H9 (cell line): ENCODE results near the gene LSM7. TPM values are rescaled to one million over a fixed set of nuclear protein-coding genes. Genes with fewer than 3 reads are reported as not detected.

ENCODE experiments used
- DNase-seq: peaks from one replicate; pipeline ENCODE4 v3.0.0-alpha.2; 2017
- H2AFZ ChIP-seq: one replicate; pipeline ENCODE4 v1.6.1; 2013; ENCODE audit warnings: mild to moderate bottlenecking, low read length, control low read depth, moderate library complexity
- H2AK5ac ChIP-seq: 2 replicates; pipeline ENCODE4 v1.6.1; 2013; ENCODE audit warnings: low read length, control low read depth, mixed read lengths; ENCODE audit not compliant: insufficient read length
- H2BK120ac ChIP-seq: one replicate; pipeline ENCODE4 v1.6.1; 2013; ENCODE audit warnings: low read depth, mild to moderate bottlenecking, low read length, control low read depth, inconsistent platforms; ENCODE audit not compliant: poor library complexity, severe bottlenecking
- H2BK12ac ChIP-seq: 2 replicates; pipeline ENCODE4 v1.6.1; 2013; ENCODE audit warnings: low read length, control low read depth, mixed read lengths, low read depth; ENCODE audit not compliant: insufficient read length
- H2BK15ac ChIP-seq: 2 replicates; pipeline ENCODE4 v1.6.1; 2013; ENCODE audit warnings: low read depth, low read length, control low read depth
- H2BK20ac ChIP-seq: one replicate; pipeline ENCODE4 v1.6.1; 2013; ENCODE audit warnings: low read depth, mild to moderate bottlenecking, low read length, control low read depth, inconsistent platforms; ENCODE audit not compliant: poor library complexity, severe bottlenecking
- H2BK5ac ChIP-seq: 2 replicates; pipeline ENCODE4 v1.6.1; 2013; ENCODE audit warnings: low read length, control low read depth, mixed read lengths; ENCODE audit not compliant: insufficient read length
- H3K14ac ChIP-seq: 2 replicates; pipeline ENCODE4 v1.6.1; 2013; ENCODE audit warnings: low read length, control low read depth; ENCODE audit not compliant: insufficient read depth
- H3K18ac ChIP-seq: 2 replicates; pipeline ENCODE4 v1.6.1; 2013; ENCODE audit warnings: low read depth, mild to moderate bottlenecking, mixed read lengths, low read length, control low read depth; ENCODE audit not compliant: insufficient read length
- H3K23ac ChIP-seq: 2 replicates; pipeline ENCODE4 v1.6.1; 2013; ENCODE audit warnings: low read length, control low read depth, mixed read lengths, low read depth; ENCODE audit not compliant: insufficient read length
- H3K23me2 ChIP-seq: 2 replicates; pipeline ENCODE4 v1.6.1; 2013; ENCODE audit warnings: low read depth, mild to moderate bottlenecking, mixed read lengths, low read length, control low read depth; ENCODE audit not compliant: insufficient read length, poor library complexity, severe bottlenecking
- H3K27ac ChIP-seq: 2 replicates; pipeline ENCODE4 v1.5.1; 2013; ENCODE audit warnings: low read length, control low read depth, mixed read lengths, low read depth; ENCODE audit not compliant: insufficient read length
- H3K27me3 ChIP-seq: 2 replicates; pipeline ENCODE4 v1.6.1; 2013; ENCODE audit warnings: low read length, control low read depth, inconsistent platforms; ENCODE audit not compliant: insufficient read depth
- H3K4ac ChIP-seq: 2 replicates; pipeline ENCODE4 v1.6.1; 2013; ENCODE audit warnings: low read depth, mild to moderate bottlenecking, control low read depth, inconsistent platforms, low read length, moderate library complexity
- H3K4me1 ChIP-seq: 2 replicates; pipeline ENCODE4 v1.6.1; 2013; ENCODE audit warnings: low read length, control low read depth, inconsistent platforms; ENCODE audit not compliant: insufficient read depth
- H3K4me2 ChIP-seq: 2 replicates; pipeline ENCODE4 v1.6.1; 2013; ENCODE audit warnings: low read length, control low read depth, mixed read lengths; ENCODE audit not compliant: insufficient read length, insufficient read depth
- H3K56ac ChIP-seq: 2 replicates; pipeline ENCODE4 v1.6.1; 2013; ENCODE audit warnings: low read depth, mild to moderate bottlenecking, mixed read lengths, low read length, control low read depth; ENCODE audit not compliant: insufficient read length
- H3K79me1 ChIP-seq: 2 replicates; pipeline ENCODE4 v1.6.1; 2013; ENCODE audit warnings: low read depth, mild to moderate bottlenecking, moderate library complexity, low read length, control low read depth, inconsistent platforms; ENCODE audit not compliant: insufficient read depth, poor library complexity, severe bottlenecking
- H3K79me2 ChIP-seq: 2 replicates; pipeline ENCODE4 v1.6.1; 2013; ENCODE audit warnings: low read length, control low read depth, inconsistent platforms; ENCODE audit not compliant: insufficient read depth
- H3K9ac ChIP-seq: 2 replicates; pipeline ENCODE4 v1.6.1; 2013; ENCODE audit warnings: low read length, control low read depth, mixed read lengths; ENCODE audit not compliant: insufficient read length; ENCODE audit errors: extremely low read depth
- H3K9me3 ChIP-seq: one replicate; pipeline ENCODE4 v1.6.1; 2013; ENCODE audit warnings: low read depth, low read length, inconsistent platforms; ENCODE audit not compliant: control insufficient read depth
- H3T11ph ChIP-seq: one replicate; pipeline ENCODE4 v1.6.1; 2013; ENCODE audit warnings: mild to moderate bottlenecking, low read length, control low read depth, inconsistent platforms
- H4K20me1 ChIP-seq: one replicate; pipeline ENCODE4 v1.6.1; 2013; ENCODE audit not compliant: control insufficient read depth, insufficient read length, insufficient read depth
- H4K5ac ChIP-seq: 2 replicates; pipeline ENCODE4 v1.6.1; 2013; ENCODE audit warnings: low read depth, mild to moderate bottlenecking, mixed read lengths, low read length, control low read depth; ENCODE audit not compliant: insufficient read length
- H4K8ac ChIP-seq: replicated peaks from 2 replicates; pipeline ENCODE4 v1.6.1; 2013; ENCODE audit warnings: low read length, control low read depth, mixed read lengths, low read depth; ENCODE audit not compliant: insufficient read length
- H4K91ac ChIP-seq: 2 replicates; pipeline ENCODE4 v1.6.1; 2013; ENCODE audit warnings: low read depth, mild to moderate bottlenecking, moderate library complexity, mixed read lengths, low read length, control low read depth; ENCODE audit not compliant: insufficient read length
- H3K27ac Mint-ChIP-seq, 3 experiments: 2 replicates in 2 of 3; 3 replicates in 1 of 3; pipeline ENCODE4 v1.8.0; 2020 to 2021; ENCODE audit warnings: mixed read lengths in 3 of 3, mild to moderate bottlenecking in 1 of 3, moderate library complexity in 1 of 3
- H3K27me3 Mint-ChIP-seq: 2 replicates; pipeline ENCODE4 v1.8.0; 2021; ENCODE audit warnings: low read depth, mild to moderate bottlenecking, moderate library complexity, mixed read lengths
- H3K36me3 Mint-ChIP-seq, 3 experiments: 2 replicates in 2 of 3; 3 replicates in 1 of 3; pipeline ENCODE4 v1.8.0; 2020 to 2021; ENCODE audit warnings: low read depth in 3 of 3, mixed read lengths in 3 of 3; ENCODE audit not compliant: insufficient read depth in 1 of 3
- H3K4me1 Mint-ChIP-seq, 2 experiments: 2 replicates each; pipeline ENCODE4 v1.8.0; 2020; ENCODE audit warnings: mixed read lengths in 2 of 2
- H3K4me3 Mint-ChIP-seq, 2 experiments: 2 replicates in 1 of 2; 3 replicates in 1 of 2; pipeline ENCODE4 v1.8.0; 2020 to 2021; ENCODE audit warnings: mild to moderate bottlenecking in 2 of 2, mixed read lengths in 2 of 2, moderate library complexity in 1 of 2
- H3K9me3 Mint-ChIP-seq, 2 experiments: 2 replicates in 1 of 2; 3 replicates in 1 of 2; pipeline ENCODE4 v1.8.0; 2020; ENCODE audit warnings: mild to moderate bottlenecking in 2 of 2, mixed read lengths in 2 of 2, moderate library complexity in 1 of 2
- WGBS: extraction: QIAGEN DNeasy Blood & Tissue Kit; methylation state at CpG from one replicate; pipeline ENCODE4 v1.1.7; 2013; ENCODE audit warnings: missing lambda C conversion rate, low lambda C conversion rate, mixed read lengths; ENCODE audit not compliant: insufficient read length; ENCODE audit errors: extremely low coverage; 5-methylcytosine and 5-hydroxymethylcytosine counted together
- total RNA-seq: library from RNA; stranded (reverse); gene quantifications from 2 replicates; pipeline ENCODE4 v1.2.1, GENCODE V29; 2021
- TF ChIP-seq, protein P1 (sequence below): fragments of 200-600 bp; sonication (generic); conservative IDR thresholded peaks from 3 replicates; pipeline ENCODE4 v1.8.0; 2021; ENCODE audit warnings: antibody characterized with exemption, mild to moderate bottlenecking

The LSM7 gene
- total RNA-seq, 1 experiment from 2014 or later: 187 TPM

DNA sequence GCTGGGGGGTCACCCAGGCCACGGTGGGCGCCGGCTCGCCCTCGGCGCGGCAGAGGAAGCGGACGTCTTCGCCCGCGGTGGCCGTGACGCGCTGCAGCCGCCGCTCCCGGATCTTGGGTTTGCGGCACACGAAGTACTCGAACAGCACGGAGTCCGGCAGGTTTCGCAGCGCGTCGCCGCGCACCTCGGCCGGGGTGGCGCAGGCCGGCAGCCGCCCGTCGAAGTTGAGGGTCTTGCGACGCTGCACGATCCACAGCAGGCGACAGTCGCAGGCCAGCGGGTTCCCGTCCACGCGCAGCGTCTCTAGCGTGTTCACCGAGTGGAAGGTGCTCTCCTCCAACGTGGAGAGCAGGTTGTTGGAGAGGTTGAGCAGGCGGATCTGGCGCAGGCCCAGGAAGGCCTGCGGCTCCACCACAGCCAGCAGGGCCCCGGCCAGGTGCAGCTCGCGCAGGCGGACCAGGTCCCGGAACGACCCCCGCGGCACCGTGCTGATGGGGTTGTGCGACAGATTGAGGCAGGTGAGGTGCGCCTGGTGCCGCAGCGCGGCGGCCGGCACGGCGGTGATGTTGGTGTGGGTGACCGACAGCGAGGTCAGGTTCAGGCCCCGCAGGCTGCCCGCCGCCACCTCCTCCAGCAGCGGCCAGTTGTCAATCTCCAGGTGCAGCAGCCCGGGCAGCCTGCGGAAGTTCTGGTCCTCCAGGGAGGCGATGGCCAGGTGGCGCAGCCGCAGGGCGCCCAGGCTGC, 37.8 kb downstream of the LSM7 start:
- H3K56ac ChIP-seq: no peak overlapping the region
- H3K9ac ChIP-seq: no peak overlapping the region
- H3K4ac ChIP-seq: no peak overlapping the region
- no peaks in the 10 kb centered on the region for H3K79me1 ChIP-seq
- H2BK5ac ChIP-seq: no peak overlapping the region
- Mint-ChIP-seq H3K36me3 (peaks cover 0 to 7% (median 4%) of the 10 kb centered on the region in 3 experiments; a peak in 3 of 7 replicates), H3K9me3 (peaks cover 5 to 6% of the 10 kb centered on the region in 2 experiments; a peak in 3 of 5 replicates), H3K4me1 (peaks cover 7 to 21% of the 10 kb centered on the region in 2 experiments; a peak in 3 of 4 replicates), H3K4me3 (peak overlapping the region; percentile 42 to 64; a peak in 3 of 5 replicates), H3K27me3 (peaks cover 95% of the 10 kb centered on the region), H3K27ac (no peak overlapping the region)
- peaks cover 35% of the 10 kb centered on the region; the same call in 1 of the 2 replicates for H3K27me3 ChIP-seq
- H3K9me3 ChIP-seq: no peaks in the 10 kb centered on the region
- H4K8ac ChIP-seq: no peak overlapping the region
- no peaks in the 10 kb centered on the region for H3K23me2 ChIP-seq
- no peak overlapping the region for H3K27ac ChIP-seq
- TF ChIP-seq, protein P1, sequence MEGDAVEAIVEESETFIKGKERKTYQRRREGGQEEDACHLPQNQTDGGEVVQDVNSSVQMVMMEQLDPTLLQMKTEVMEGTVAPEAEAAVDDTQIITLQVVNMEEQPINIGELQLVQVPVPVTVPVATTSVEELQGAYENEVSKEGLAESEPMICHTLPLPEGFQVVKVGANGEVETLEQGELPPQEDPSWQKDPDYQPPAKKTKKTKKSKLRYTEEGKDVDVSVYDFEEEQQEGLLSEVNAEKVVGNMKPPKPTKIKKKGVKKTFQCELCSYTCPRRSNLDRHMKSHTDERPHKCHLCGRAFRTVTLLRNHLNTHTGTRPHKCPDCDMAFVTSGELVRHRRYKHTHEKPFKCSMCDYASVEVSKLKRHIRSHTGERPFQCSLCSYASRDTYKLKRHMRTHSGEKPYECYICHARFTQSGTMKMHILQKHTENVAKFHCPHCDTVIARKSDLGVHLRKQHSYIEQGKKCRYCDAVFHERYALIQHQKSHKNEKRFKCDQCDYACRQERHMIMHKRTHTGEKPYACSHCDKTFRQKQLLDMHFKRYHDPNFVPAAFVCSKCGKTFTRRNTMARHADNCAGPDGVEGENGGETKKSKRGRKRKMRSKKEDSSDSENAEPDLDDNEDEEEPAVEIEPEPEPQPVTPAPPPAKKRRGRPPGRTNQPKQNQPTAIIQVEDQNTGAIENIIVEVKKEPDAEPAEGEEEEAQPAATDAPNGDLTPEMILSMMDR: no peak
- H2AFZ ChIP-seq: no peak overlapping the region
- H2AK5ac ChIP-seq: no peak overlapping the region
- no peak overlapping the region for H2BK120ac ChIP-seq
- no peak overlapping the region for H3K23ac ChIP-seq
- no peaks in the 10 kb centered on the region for H4K20me1 ChIP-seq
- no peak overlapping the region; the same call in 1 of the 2 replicates for H3K14ac ChIP-seq
- H3K4me2 ChIP-seq: peak overlapping the region; percentile 65
- DNase-seq: peak; percentile 67
- no peak overlapping the region for H2BK12ac ChIP-seq
- H3K79me2 ChIP-seq: no peaks in the 10 kb centered on the region
- H2BK20ac ChIP-seq: no peak overlapping the region
- no peaks in the 10 kb centered on the region for H3K4me1 ChIP-seq
- no peak overlapping the region for H3T11ph ChIP-seq
- no peak overlapping the region for H4K5ac ChIP-seq
- no peak overlapping the region; the same call in 1 of the 2 replicates for H2BK15ac ChIP-seq
- no peak overlapping the region for H4K91ac ChIP-seq
- no CpG with 5 or more reads among the region's 82 CpGs for WGBS
- H3K18ac ChIP-seq: no peak overlapping the region
